Fibroblast of pulmonary artery (primary cell): ENCODE measurements around the gene UBE2U.

Experiments used
- DNase-seq: peaks from one replicate; pipeline ENCODE4 v3.0.0-alpha.2; 2010; ENCODE audit warnings: low read depth
- H3K4me3 ChIP-seq: replicated peaks from 2 replicates; pipeline ENCODE4 v1.5.1; 2011; ENCODE audit warnings: low read depth, mild to moderate bottlenecking, control low read depth, low read length, moderate library complexity
- TF ChIP-seq, protein P1 (sequence below): IDR thresholded peaks from 2 replicates; pipeline ENCODE4 v1.5.1; 2011; ENCODE audit warnings: mild to moderate bottlenecking, control low read depth, low read length, inconsistent platforms; ENCODE audit errors: missing control alignments

The UBE2U gene, protein sequence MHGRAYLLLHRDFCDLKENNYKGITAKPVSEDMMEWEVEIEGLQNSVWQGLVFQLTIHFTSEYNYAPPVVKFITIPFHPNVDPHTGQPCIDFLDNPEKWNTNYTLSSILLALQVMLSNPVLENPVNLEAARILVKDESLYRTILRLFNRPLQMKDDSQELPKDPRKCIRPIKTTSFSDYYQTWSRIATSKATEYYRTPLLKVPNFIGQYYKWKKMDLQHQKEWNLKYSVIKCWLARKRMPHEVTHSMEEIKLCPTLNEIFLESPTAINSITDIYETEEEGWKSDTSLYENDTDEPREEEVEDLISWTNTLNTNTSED

DNA sequence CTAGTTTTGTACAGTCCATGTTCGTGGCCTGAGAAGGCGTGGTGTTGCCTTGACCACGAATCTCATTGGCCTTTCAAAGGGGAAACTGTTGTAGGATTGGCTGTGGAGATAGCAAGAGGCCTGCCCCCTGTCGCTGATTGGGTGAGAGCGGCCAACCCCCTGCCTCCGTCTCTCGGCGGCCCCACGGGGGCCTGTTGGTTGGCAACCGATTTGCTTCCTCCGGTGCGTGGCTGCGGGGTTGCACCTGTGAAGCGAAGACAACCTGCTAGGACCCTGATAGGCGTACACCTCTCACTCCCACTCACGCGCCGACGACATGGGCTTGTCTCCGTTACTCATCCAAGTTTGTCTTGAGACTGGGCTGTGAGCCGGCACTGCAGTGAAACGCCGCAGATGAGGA is at the start of gene UBE2U:
UBE2U (plus strand) TSS at position 204 of the 400 bp plus-strand sequence. CDS start 428 bp downstream, outside the sequence.
- TF ChIP-seq, protein P1, sequence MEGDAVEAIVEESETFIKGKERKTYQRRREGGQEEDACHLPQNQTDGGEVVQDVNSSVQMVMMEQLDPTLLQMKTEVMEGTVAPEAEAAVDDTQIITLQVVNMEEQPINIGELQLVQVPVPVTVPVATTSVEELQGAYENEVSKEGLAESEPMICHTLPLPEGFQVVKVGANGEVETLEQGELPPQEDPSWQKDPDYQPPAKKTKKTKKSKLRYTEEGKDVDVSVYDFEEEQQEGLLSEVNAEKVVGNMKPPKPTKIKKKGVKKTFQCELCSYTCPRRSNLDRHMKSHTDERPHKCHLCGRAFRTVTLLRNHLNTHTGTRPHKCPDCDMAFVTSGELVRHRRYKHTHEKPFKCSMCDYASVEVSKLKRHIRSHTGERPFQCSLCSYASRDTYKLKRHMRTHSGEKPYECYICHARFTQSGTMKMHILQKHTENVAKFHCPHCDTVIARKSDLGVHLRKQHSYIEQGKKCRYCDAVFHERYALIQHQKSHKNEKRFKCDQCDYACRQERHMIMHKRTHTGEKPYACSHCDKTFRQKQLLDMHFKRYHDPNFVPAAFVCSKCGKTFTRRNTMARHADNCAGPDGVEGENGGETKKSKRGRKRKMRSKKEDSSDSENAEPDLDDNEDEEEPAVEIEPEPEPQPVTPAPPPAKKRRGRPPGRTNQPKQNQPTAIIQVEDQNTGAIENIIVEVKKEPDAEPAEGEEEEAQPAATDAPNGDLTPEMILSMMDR: no peak
- no peak for DNase-seq
- no peak within 1 kb of the TSS for H3K4me3 ChIP-seq

DNA sequence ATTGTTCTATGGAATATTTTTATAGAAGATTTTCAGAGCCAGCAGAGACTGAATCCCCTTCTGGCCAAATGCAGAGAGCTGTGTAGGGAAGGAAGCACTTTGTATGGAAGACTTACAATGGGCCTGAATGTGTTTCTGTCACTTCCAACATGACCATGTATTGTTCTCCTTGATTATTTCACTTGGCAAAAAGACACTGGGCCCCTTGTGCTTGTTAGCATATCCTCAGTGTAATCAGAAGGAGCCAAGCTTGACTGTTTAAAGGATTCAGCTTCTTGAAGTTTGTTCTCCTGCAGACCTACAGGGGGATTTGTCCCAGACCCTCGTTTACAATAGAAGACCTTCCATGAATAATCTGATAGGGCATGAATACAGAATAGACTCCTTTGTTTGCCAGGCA is 48.1 kb upstream of the UBE2U start:
- TF ChIP-seq, protein P1: no peak
- no peak for DNase-seq
- no peak overlapping the region for H3K4me3 ChIP-seq

DNA sequence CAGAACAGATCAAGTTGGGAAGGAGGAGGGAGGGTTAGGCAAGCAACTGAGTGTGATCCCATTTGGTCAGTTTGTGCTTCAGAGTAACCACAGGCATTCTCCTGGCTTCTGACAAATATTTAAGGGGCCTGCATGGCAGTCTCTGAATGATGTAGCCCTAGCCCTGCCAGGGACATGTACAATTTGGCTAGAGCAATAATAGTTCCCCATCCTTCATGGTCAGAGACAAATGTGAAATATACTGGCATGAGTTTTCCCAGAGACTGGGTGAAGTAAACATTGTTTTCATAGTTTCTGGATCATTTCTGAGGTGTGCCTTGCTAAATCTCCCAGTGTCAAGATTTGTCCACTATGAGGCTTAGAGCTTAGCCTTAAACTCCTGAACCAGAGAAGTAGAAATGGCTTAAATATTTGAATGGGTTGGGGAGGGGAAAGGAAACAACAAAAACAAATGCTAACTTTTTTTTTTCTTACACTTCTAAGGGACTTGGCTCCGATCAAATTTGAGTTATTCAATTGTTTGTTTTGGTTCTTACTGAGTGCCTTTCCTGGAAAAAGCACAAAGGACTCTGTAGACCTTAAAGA is 42.0 kb upstream of the UBE2U start:
- DNase-seq: peak; percentile 72
- TF ChIP-seq, protein P1: no peak

DNA sequence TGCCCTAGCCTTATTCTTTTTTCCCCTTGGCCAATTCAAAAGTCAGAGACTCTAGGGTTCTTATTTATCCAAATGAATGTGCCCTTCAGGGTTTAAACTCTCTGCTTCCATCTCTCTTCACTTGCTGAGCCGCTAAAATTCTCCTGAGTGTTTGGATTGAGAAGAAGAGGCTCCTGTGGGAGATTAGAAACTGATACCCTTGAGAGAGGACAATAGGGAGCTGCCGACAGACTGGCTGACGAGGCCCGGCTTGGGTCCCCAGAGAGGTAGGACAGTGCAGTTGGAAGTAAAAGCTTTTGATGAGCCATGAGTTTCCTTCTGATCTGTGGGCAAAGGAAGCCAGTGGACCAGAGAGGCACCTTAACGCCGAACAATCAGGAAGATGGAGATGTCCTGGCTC is 41.3 kb upstream of the UBE2U start:
- TF ChIP-seq, protein P1: no peak
- no peak overlapping the region for H3K4me3 ChIP-seq
- DNase-seq: no peak

More for the DNA sequence above, 42.0 kb upstream of the UBE2U start:
- H3K4me3 ChIP-seq: no peak overlapping the region

DNA sequence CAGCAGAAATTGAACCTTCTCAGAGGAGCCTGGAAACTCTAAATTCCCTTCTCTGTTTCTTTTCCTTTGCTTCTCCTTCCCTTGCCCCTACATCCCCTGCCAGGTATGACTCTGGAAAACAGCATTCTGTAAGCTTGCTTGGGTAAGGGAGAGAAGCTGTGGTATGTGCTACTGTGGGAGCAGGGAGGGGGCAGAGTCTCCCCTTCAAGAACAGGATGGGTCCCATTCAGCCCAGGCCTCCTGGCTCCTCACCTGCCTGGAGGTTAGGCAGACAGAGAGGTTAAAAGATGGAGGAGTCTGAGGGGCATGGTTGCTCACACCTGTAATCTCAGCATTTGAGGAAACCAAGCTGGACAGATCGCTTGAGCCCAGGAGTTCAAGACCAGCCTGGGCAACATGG is 40.6 kb upstream of the UBE2U start:
- no peak overlapping the region for H3K4me3 ChIP-seq
- TF ChIP-seq, protein P1: no peak
- DNase-seq: no peak

DNA sequence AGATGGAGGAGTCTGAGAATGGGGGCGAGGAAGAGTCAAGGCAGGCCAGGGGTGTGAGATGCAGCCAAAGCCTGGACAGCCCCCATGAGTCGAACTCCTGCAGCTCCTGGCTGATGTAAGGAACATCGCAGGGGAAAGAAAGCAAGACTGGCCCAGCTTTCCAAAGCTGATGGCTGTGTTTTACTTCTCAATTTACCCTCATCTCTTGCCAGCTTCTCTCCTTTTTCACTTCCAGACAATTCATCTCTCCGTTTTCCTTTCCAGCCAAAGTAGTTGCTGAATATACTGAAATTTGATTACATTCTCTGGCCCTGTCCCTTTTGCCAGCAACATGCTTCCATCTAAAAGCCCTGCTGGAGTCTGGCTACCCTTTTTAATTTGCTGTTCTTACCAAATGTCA is 40.0 kb upstream of the UBE2U start:
- no peak overlapping the region for H3K4me3 ChIP-seq
- no peak for DNase-seq
- TF ChIP-seq, protein P1: no peak

DNA sequence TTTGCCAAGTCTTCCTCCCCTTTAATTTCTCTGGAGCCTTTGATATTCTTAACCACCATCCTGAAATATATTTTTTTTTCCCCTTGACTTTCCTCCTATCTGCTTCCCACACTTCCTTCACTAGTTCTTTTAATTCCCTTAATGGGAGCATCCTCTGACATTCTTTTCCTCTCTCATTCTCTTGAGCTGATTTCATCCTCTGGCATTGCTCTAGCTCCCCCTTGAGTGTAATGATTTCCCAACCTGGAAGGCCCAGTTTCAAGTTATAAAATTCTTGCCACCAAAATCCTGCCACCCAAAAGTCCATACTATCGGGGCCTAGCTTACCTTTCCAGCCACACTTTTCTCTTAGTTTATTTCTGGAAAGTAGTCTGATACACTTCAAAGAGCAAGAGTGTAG is 39.5 kb upstream of the UBE2U start:
- H3K4me3 ChIP-seq: no peak overlapping the region
- TF ChIP-seq, protein P1: peak; percentile 70
- DNase-seq: peak; percentile 67
